Measurements from ENCODE around the gene MGME1.

MGME1 gene

GRCh38 chr20:18031888-18032509 lies 63.2 kb downstream of the MGME1 start:
- DNase-seq: no peak

- DNase-seq: no peak
Observed at GRCh38 chr20:18032977-18033892, 64.4 kb downstream of the MGME1 start.

GRCh38 chr20:18034039-18034438 lies 65.2 kb downstream of the MGME1 start:
- no peak for DNase-seq

- DNase-seq: no peak
Observed at GRCh38 chr20:18039063-18039462, 70.2 kb downstream of the MGME1 start.
